HCT116 (cell line): ENCODE results near the gene ALDH1A2. TPM values are rescaled to one million over a fixed set of nuclear protein-coding genes. Genes with fewer than 3 reads are reported as not detected.

Source experiments
- ATAC-seq: fragments of 200-7000 bp; cut with Tn5 transposase; 2 replicates; pipeline ENCODE4 v1.9.1; 2020; ENCODE audit warnings: mild to moderate bottlenecking, moderate library complexity
- BruUV-seq: library from RNA; stranded (reverse); fragments of 400-500 nt; replicated peaks from 2 replicates; lab custom pipeline; 2021; lab: Mats Ljungman, UMichigan
- CTCF ChIA-PET: fragments of 300-600 bp; sonication (Branson Sonifier 250); formaldehyde crosslinking; loops from one replicate; lab custom pipeline; 2021; ENCODE audit warnings: antibody characterized with exemption; lab: Charles Lee
- POLR2A ChIA-PET: fragments of 300-600, 350-600 bp; sonication (Branson Sonifier 250); formaldehyde crosslinking; loops from one replicate; lab custom pipeline; 2021; ENCODE audit warnings: antibody characterized with exemption; lab: Charles Lee
- RAD21 ChIA-PET, 2 experiments: fragments of 300-600 bp; sonication (Branson Sonifier 250); formaldehyde crosslinking; loops; one replicate each; lab custom pipeline; 2023; ENCODE audit warnings: low total read pairs in 2 of 2; ENCODE audit not compliant: uncharacterized antibody in 2 of 2, unreplicated experiment in 2 of 2, low non-redundant PET in 1 of 2; lab: Charles Lee
- DNase-seq: peaks from one replicate; pipeline ENCODE4 v3.0.0-alpha.2; 2010; ENCODE audit warnings: low read depth, low spot score
- H2AFZ ChIP-seq: fragments of 200-600 bp; shearing (Covaris generic), sonication (generic); 2 replicates; pipeline ENCODE4 v1.6.1; 2017; ENCODE audit warnings: low read depth, mixed run types, mixed read lengths, antibody characterized with exemption, low read length; ENCODE audit not compliant: poor library complexity, severe bottlenecking
- H3K27ac ChIP-seq: 2 replicates; pipeline ENCODE4 v1.5.1; 2012; ENCODE audit warnings: low read depth, low read length
- H3K27me3 ChIP-seq: fragments of 200-600 bp; sonication (generic); 2 replicates; pipeline ENCODE4 v1.6.1; 2016; ENCODE audit warnings: mixed run types, low read length, mixed read lengths; ENCODE audit not compliant: insufficient read depth
- H3K36me3 ChIP-seq, 2 experiments: fragments of 200-500 bp in 1 of 2; fragments of 200-600 bp in 1 of 2; sonication (Bioruptor generic) in 1 of 2; sonication (generic) in 1 of 2; 2 replicates each; pipeline versions ENCODE4 v1.5.1 to v1.6.1; 2014 to 2016; ENCODE audit warnings: low read length in 2 of 2, inconsistent platforms in 1 of 2, mixed read lengths in 1 of 2, mixed run types in 1 of 2; ENCODE audit not compliant: insufficient read depth in 2 of 2, control insufficient read depth in 1 of 2
- H3K4me1 ChIP-seq, 2 experiments: fragments of 200-600 bp in 1 of 2; sonication (generic) in 1 of 2; 2 replicates each; pipeline versions ENCODE4 v1.5.1 to v1.6.1; 2012 to 2017; ENCODE audit warnings: low read length in 2 of 2, inconsistent platforms in 1 of 2, mild to moderate bottlenecking in 1 of 2, mixed read lengths in 1 of 2, mixed run types in 1 of 2, moderate library complexity in 1 of 2; ENCODE audit not compliant: insufficient read depth in 2 of 2, control insufficient read depth in 1 of 2
- H3K4me2 ChIP-seq: fragments of 200-600 bp; sonication (generic); 2 replicates; pipeline ENCODE4 v1.6.1; 2017; ENCODE audit warnings: mixed run types, low read length, mixed read lengths
- H3K4me3 ChIP-seq, 2 experiments: fragments of 200-600 bp in 1 of 2; sonication (generic) in 1 of 2; replicated peaks in 1 of 2; 2 replicates each; pipeline ENCODE4 v1.5.1; 2011 to 2016; ENCODE audit warnings: low read length in 2 of 2, control low read depth in 1 of 2, low read depth in 1 of 2, mild to moderate bottlenecking in 1 of 2, mixed read lengths in 1 of 2, mixed run types in 1 of 2
- H3K79me2 ChIP-seq: fragments of 200-600 bp; sonication (generic); 2 replicates; pipeline ENCODE4 v1.6.1; 2017; ENCODE audit warnings: mild to moderate bottlenecking, mixed run types, low read length, moderate library complexity, mixed read lengths; ENCODE audit not compliant: insufficient read depth
- H3K9ac ChIP-seq: fragments of 200-600 bp; sonication (generic); 2 replicates; pipeline ENCODE4 v1.6.1; 2016; ENCODE audit warnings: low read length, mixed read lengths
- H3K9me2 ChIP-seq: fragments of 200-600 bp; sonication (generic), shearing (Covaris generic); 2 replicates; pipeline ENCODE4 v1.6.1; 2017; ENCODE audit warnings: mixed run types, mild to moderate bottlenecking, moderate library complexity; ENCODE audit not compliant: insufficient read depth
- H3K9me3 ChIP-seq, 2 experiments: fragments of 200-500 bp in 1 of 2; fragments of 200-600 bp in 1 of 2; sonication (Bioruptor generic) in 1 of 2; sonication (generic) in 1 of 2; 2 replicates each; pipeline ENCODE4 v1.6.1; 2014 to 2017; ENCODE audit warnings: low read length in 2 of 2, mixed read lengths in 2 of 2, inconsistent platforms in 1 of 2, low read depth in 1 of 2, mild to moderate bottlenecking in 1 of 2, mixed run types in 1 of 2, moderate library complexity in 1 of 2; ENCODE audit not compliant: control insufficient read depth in 1 of 2, insufficient read depth in 1 of 2
- H4K20me1 ChIP-seq: fragments of 200-600 bp; sonication (generic), shearing (Covaris generic); 2 replicates; pipeline ENCODE4 v1.6.1; 2017; ENCODE audit warnings: mixed run types, mild to moderate bottlenecking, moderate library complexity; ENCODE audit not compliant: insufficient read depth
- CEBPB ChIP-seq: IDR thresholded peaks from 2 replicates; pipeline ENCODE4 v1.6.1; 2012; ENCODE audit warnings: low read depth
- EZH2phosphoT487 ChIP-seq: fragments of 200-600 bp; IDR thresholded peaks from 2 replicates; pipeline ENCODE4 v1.6.1; 2018; ENCODE audit warnings: antibody characterized with exemption, borderline replicate concordance
- FOSL1 ChIP-seq: IDR thresholded peaks from 2 replicates; pipeline ENCODE4 v1.6.1; 2012; ENCODE audit warnings: low read depth
- SIN3A ChIP-seq: IDR thresholded peaks from 2 replicates; pipeline ENCODE4 v1.6.1; 2012; ENCODE audit warnings: low read depth
- SP1 ChIP-seq: IDR thresholded peaks from 2 replicates; pipeline ENCODE4 v1.6.1; 2012; ENCODE audit warnings: low read depth
- SRF ChIP-seq: IDR thresholded peaks from 2 replicates; pipeline ENCODE4 v1.6.1; 2012; ENCODE audit warnings: low read depth
- ZFX ChIP-seq: fragments of 450-650 bp; IDR thresholded peaks from 2 replicates; pipeline ENCODE4 v1.6.1; 2017
- ZNF274 ChIP-seq: fragments of 200-500 bp; sonication (Bioruptor generic); IDR thresholded peaks from 2 replicates; pipeline ENCODE4 v1.6.1; 2014; ENCODE audit warnings: mild to moderate bottlenecking, low read depth, low read length, inconsistent platforms
- intact Hi-C: fragments of 100-400 bp; cut with micrococcal nuclease; formaldehyde crosslinking; loops from 2 replicates; pipeline ENCODE4 v1.10.0; 2022
- total RNA-seq: library from RNA; stranded (reverse); gene quantifications from one replicate; pipeline ENCODE4 v1.2.1, GENCODE V29; 2021; ENCODE audit not compliant: unreplicated experiment
- TF ChIP-seq, protein P1 (sequence below): IDR thresholded peaks from 2 replicates; pipeline ENCODE4 v1.6.1; 2012; ENCODE audit warnings: low read depth
- TF ChIP-seq, protein P2 (sequence below): IDR thresholded peaks from 2 replicates; pipeline ENCODE4 v1.6.1; 2012

The ALDH1A2 gene
- total RNA-seq, 1 experiment from 2014 or later: 1.7 TPM

DNA sequence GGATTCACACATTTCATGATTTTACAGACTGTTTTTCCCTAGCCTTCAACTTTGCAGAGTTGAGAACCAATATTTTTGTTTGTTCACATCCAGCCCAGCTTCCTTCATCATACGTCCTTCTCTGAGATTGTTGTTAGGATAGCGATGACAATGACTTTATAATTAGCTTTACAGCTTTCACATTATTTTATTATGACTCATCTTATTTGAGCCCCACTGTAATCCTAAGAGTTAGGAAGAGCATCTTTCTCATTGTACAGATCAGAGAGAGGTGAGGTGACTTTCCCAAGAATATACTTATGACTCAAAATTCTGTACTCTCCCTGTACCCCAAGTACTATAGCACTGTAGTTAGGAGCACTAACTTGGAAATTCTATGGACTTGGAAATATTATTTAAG lies 156.1 kb downstream of the ALDH1A2 start:
- H3K9me3 ChIP-seq: no peaks in the 10 kb centered on the region
- intact Hi-C loops: no loop called here
- H2AFZ ChIP-seq: no peak overlapping the region
- RAD21 ChIA-PET: no interaction called here
- no peak overlapping the region for H3K27ac ChIP-seq
- POLR2A ChIA-PET: no interaction called here
- H3K4me2 ChIP-seq: no peak overlapping the region
- no peak overlapping the region for H3K9ac ChIP-seq
- no peaks in the 10 kb centered on the region for H4K20me1 ChIP-seq
- TF ChIP-seq, protein P1, sequence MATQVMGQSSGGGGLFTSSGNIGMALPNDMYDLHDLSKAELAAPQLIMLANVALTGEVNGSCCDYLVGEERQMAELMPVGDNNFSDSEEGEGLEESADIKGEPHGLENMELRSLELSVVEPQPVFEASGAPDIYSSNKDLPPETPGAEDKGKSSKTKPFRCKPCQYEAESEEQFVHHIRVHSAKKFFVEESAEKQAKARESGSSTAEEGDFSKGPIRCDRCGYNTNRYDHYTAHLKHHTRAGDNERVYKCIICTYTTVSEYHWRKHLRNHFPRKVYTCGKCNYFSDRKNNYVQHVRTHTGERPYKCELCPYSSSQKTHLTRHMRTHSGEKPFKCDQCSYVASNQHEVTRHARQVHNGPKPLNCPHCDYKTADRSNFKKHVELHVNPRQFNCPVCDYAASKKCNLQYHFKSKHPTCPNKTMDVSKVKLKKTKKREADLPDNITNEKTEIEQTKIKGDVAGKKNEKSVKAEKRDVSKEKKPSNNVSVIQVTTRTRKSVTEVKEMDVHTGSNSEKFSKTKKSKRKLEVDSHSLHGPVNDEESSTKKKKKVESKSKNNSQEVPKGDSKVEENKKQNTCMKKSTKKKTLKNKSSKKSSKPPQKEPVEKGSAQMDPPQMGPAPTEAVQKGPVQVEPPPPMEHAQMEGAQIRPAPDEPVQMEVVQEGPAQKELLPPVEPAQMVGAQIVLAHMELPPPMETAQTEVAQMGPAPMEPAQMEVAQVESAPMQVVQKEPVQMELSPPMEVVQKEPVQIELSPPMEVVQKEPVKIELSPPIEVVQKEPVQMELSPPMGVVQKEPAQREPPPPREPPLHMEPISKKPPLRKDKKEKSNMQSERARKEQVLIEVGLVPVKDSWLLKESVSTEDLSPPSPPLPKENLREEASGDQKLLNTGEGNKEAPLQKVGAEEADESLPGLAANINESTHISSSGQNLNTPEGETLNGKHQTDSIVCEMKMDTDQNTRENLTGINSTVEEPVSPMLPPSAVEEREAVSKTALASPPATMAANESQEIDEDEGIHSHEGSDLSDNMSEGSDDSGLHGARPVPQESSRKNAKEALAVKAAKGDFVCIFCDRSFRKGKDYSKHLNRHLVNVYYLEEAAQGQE: no peak
- TF ChIP-seq SP1 (no peak), FOSL1 (no peak), SIN3A (no peak), EZH2phosphoT487 (no peak)
- TF ChIP-seq, protein P2, sequence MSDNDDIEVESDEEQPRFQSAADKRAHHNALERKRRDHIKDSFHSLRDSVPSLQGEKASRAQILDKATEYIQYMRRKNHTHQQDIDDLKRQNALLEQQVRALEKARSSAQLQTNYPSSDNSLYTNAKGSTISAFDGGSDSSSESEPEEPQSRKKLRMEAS: no peak
- no peaks in the 10 kb centered on the region for H3K79me2 ChIP-seq
- CTCF ChIA-PET: no interaction called here
- DNase-seq (no peak), ATAC-seq (no peak)
- H3K4me1 ChIP-seq: no peaks in the 10 kb centered on the region
- H3K36me3 ChIP-seq: no peaks in the 10 kb centered on the region
- H3K9me2 ChIP-seq: no peaks in the 10 kb centered on the region
- 0 out of 2 replicates have a peak, but pooled peaks cover 4% of the 10 kb centered on the region for H3K27me3 ChIP-seq
- H3K4me3 ChIP-seq: no peak overlapping the region
- no TSS peak for BruUV-seq

DNA sequence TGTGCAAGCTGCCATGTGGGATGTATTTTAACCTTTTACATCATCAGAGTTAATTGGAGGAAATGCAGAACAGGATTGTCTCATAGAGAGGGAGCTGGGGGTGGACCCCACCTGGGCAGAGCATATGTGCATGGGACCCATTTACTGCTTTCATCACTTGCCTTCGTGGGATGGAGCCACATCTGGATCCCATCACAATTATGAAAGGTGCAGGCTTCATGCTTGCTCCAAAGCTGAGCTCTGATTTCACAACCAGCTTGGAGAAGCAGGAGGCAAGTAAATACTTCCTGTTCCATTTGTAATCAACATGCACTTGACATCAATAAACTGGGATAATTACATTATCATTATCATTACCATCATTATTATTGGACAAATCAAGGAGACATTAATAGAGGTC lies 161.9 kb downstream of the ALDH1A2 start:
- POLR2A ChIA-PET: no interaction called here
- Histone ChIP-seq H3K9ac (no peak overlapping the region), H3K79me2 (no peaks in the 10 kb centered on the region), H3K36me3 (no peaks in the 10 kb centered on the region), H3K4me2 (no peak overlapping the region), H3K27me3 (0 out of 2 replicates have a peak, but pooled peaks cover 4% of the 10 kb centered on the region), H3K27ac (no peak overlapping the region), H4K20me1 (no peaks in the 10 kb centered on the region), H2AFZ (no peak overlapping the region), H3K9me2 (no peaks in the 10 kb centered on the region), H3K4me3 (no peak overlapping the region), H3K4me1 (no peaks in the 10 kb centered on the region), H3K9me3 (no peaks in the 10 kb centered on the region)
- CTCF ChIA-PET: no interaction called here
- intact Hi-C loops: no loop called here
- TF ChIP-seq SRF (no peak), CEBPB (no peak), ZNF274 (no peak), ZFX (no peak)
- BruUV-seq: no TSS peak
- RAD21 ChIA-PET: no interaction called here
- no peak for ATAC-seq
- no peak for DNase-seq
